A549 (cell line): ENCODE measurements around the gene PLAC9. TPM values are rescaled to one million over a fixed set of nuclear protein-coding genes. Genes with fewer than 3 reads are reported as not detected.

ENCODE experiments used
- ATAC-seq, 2 experiments: fragments of 200-7000 bp in 1 of 2; fragments of >200 bp in 1 of 2; cut with Nextera tagmentation in 1 of 2; cut with Tn5 transposase in 1 of 2; 3 replicates each; pipeline versions ENCODE4 v1.8.0 to v1.9.1; 2018 to 2020; ENCODE audit warnings: mild to moderate bottlenecking in 1 of 2, moderate library complexity in 1 of 2
- CTCF ChIA-PET: fragments of 300-600 bp; sonication (Branson Sonifier 250); formaldehyde crosslinking; extraction: SDS; loops from one replicate; lab custom pipeline; 2021; ENCODE audit warnings: antibody characterized with exemption, inconsistent platforms; lab: Yijun Ruan, JAX
- POLR2A ChIA-PET: fragments of 350-600 bp; formaldehyde crosslinking; extraction: SDS; loops from one replicate; lab custom pipeline; 2021; ENCODE audit warnings: antibody characterized with exemption, inconsistent platforms; lab: Yijun Ruan, JAX
- DNase-seq, 2 experiments: peaks; one replicate each; pipeline versions ENCODE4 v3.0.0 to v3.0.0-alpha.2; 2011 to 2016; ENCODE audit warnings: low read depth in 1 of 2, low spot score in 1 of 2
- FAIRE-seq: peaks from 2 replicates; lab custom pipeline; 2011; peaks lifted over from hg19 to GRCh38; lab: Jason Lieb, UNC
- H3K27ac ChIP-seq, 2 experiments: fragments of >200 bp; sonication (Bioruptor Twin); formaldehyde crosslinking; 3 replicates each; pipeline ENCODE4 v1.5.1; 2016 to 2017
- H3K4me1 ChIP-seq: fragments of >200 bp; sonication (Bioruptor Twin); formaldehyde crosslinking; 3 replicates; pipeline ENCODE4 v1.6.1; 2016
- H3K4me2 ChIP-seq: fragments of >200 bp; sonication (Bioruptor Twin); formaldehyde crosslinking; 3 replicates; pipeline ENCODE4 v1.6.1; 2016
- H3K4me3 ChIP-seq: fragments of >200 bp; sonication (Bioruptor Twin); formaldehyde crosslinking; 3 replicates; pipeline ENCODE4 v1.5.1; 2016
- H3K9me3 ChIP-seq: fragments of >200 bp; sonication (Bioruptor Twin); formaldehyde crosslinking; 3 replicates; pipeline ENCODE4 v1.6.1; 2016
- ATOH8 ChIP-seq: fragments of 250-450 bp; sonication (Bioruptor Pico); IDR thresholded peaks from 2 replicates; pipeline ENCODE4 v1.5.0; 2020; ENCODE audit warnings: low read depth, mild to moderate bottlenecking, moderate library complexity
- CBX8 ChIP-seq: fragments of 200-600 bp; sonication (generic); IDR thresholded peaks from 2 replicates; pipeline ENCODE4 v1.6.1; 2016
- E2F6 ChIP-seq: IDR thresholded peaks from 2 replicates; pipeline ENCODE4 v1.6.1; 2012; ENCODE audit warnings: low read depth, borderline replicate concordance
- EHF ChIP-seq: fragments of 250-450 bp; sonication (Bioruptor Pico); IDR thresholded peaks from 2 replicates; pipeline ENCODE4 v1.5.0; 2020; ENCODE audit warnings: mild to moderate bottlenecking
- EHMT2 ChIP-seq: fragments of 200-600 bp; sonication (generic); IDR thresholded peaks from 2 replicates; pipeline ENCODE4 v1.6.1; 2016; ENCODE audit warnings: antibody characterized with exemption, low read depth, mild to moderate bottlenecking, moderate library complexity
- ELK1 ChIP-seq: fragments of 150-350 bp; IDR thresholded peaks from 2 replicates; pipeline ENCODE4 v1.6.1; 2014; ENCODE audit warnings: low read depth, mild to moderate bottlenecking, low read length
- ESRRA ChIP-seq: fragments of 150-350 bp; IDR thresholded peaks from 2 replicates; pipeline ENCODE4 v1.6.1; 2014; ENCODE audit warnings: mild to moderate bottlenecking, low read length, borderline replicate concordance
- FOXS1 ChIP-seq: fragments of 250-450 bp; sonication (Bioruptor Pico); IDR thresholded peaks from 2 replicates; pipeline ENCODE4 v1.5.0; 2020; ENCODE audit warnings: mild to moderate bottlenecking, moderate library complexity
- GATA3 ChIP-seq: IDR thresholded peaks from 2 replicates; pipeline ENCODE4 v1.6.1; 2012; ENCODE audit warnings: borderline replicate concordance
- HDAC2 ChIP-seq: fragments of 200-600 bp; sonication (generic); IDR thresholded peaks from 2 replicates; pipeline ENCODE4 v1.6.1; 2016
- HEYL ChIP-seq: fragments of 250-450 bp; sonication (Bioruptor Pico); IDR thresholded peaks from 2 replicates; pipeline ENCODE4 v1.8.0; 2021; ENCODE audit warnings: mild to moderate bottlenecking, moderate library complexity
- KDM5A ChIP-seq: fragments of 200-600 bp; sonication (generic); IDR thresholded peaks from 2 replicates; pipeline ENCODE4 v1.6.1; 2016; ENCODE audit warnings: antibody characterized with exemption, mild to moderate bottlenecking
- POLR2A ChIP-seq: IDR thresholded peaks from 2 replicates; pipeline ENCODE4 v1.6.1; 2012; ENCODE audit warnings: mild to moderate bottlenecking, low read length
- RARB ChIP-seq: fragments of 250-450 bp; sonication (Bioruptor Pico); IDR thresholded peaks from 2 replicates; pipeline ENCODE4 v1.8.0; 2021; ENCODE audit warnings: mild to moderate bottlenecking, moderate library complexity
- RNF2 ChIP-seq: fragments of 200-600 bp; sonication (generic); IDR thresholded peaks from 2 replicates; pipeline ENCODE4 v1.6.1; 2016; ENCODE audit warnings: low read depth, mild to moderate bottlenecking, antibody characterized with exemption, moderate library complexity, borderline replicate concordance
- TP53 ChIP-seq: fragments of 250-450 bp; sonication (Bioruptor Pico); IDR thresholded peaks from 2 replicates; pipeline ENCODE4 v1.5.0; 2021; ENCODE audit warnings: mild to moderate bottlenecking, moderate library complexity
- ZC3H11A ChIP-seq: fragments of 450-650 bp; IDR thresholded peaks from 2 replicates; pipeline ENCODE4 v1.6.1; 2014; ENCODE audit warnings: antibody characterized with exemption, mild to moderate bottlenecking
- ZFP36 ChIP-seq: fragments of 450-650 bp; IDR thresholded peaks from 2 replicates; pipeline ENCODE4 v1.6.1; 2014; ENCODE audit warnings: borderline replicate concordance; ENCODE audit not compliant: partially characterized antibody
- ZSCAN20 ChIP-seq: fragments of 250-450 bp; sonication (Bioruptor Pico); IDR thresholded peaks from 2 replicates; pipeline ENCODE4 v1.8.0; 2022; ENCODE audit warnings: mild to moderate bottlenecking, moderate library complexity
- WGBS: methylation state at CpG from one replicate; pipeline ENCODE4 v1.1.6; 2017; ENCODE audit errors: missing lambda C conversion rate; 5-methylcytosine and 5-hydroxymethylcytosine counted together
- polyA plus RNA-seq, 4 experiments: library from polyadenylated mRNA; depleted of rRNA in 3 of 4; stranded (reverse); fragments of >200 nt; fragmentation: RNase III in 1 of 4; extraction: RNeasy Plus Mini Kit Qiagen cat#74134 plus additional on column Dnase treatment in 1 of 4; gene quantifications; 2 replicates in 3 of 4; 3 replicates in 1 of 4; pipeline ENCODE4 v1.2.3, GENCODE V29; 2011 to 2017

PLAC9 gene
- polyA plus RNA-seq, 2 of the 4 experiments (the other 2 are of a cell fraction) = not detected

GRCh38 chr10:80153460-80153859, 20.9 kb downstream of the PLAC9 start:
- no peak for ATAC-seq
- WGBS = 89% methylated on average over 3 of the region's 3 CpGs

GRCh38 chr10:80154626-80154977, 22.1 kb downstream of the PLAC9 start:
- 92% methylated on average over 5 of the region's 5 CpGs for WGBS
- ATAC-seq (no peak), FAIRE-seq (no peak), DNase-seq (no peak)
- H3K4me1 ChIP-seq = peaks cover 17% of the 10 kb centered on the region
- H3K9me3 ChIP-seq = no peaks in the 10 kb centered on the region
- no peak overlapping the region for H3K27ac ChIP-seq
- POLR2A ChIA-PET = no interaction called here
- TF ChIP-seq ESRRA (no peak), ATOH8 (CRISPR knock-in tag) (no peak), EHMT2 (no peak), HDAC2 (no peak), KDM5A (no peak), ELK1 (no peak)
- CTCF ChIA-PET = interaction anchor here (1.1 to 7.2 kb wide), 4 partner anchors 11 to 67 kb away, joined by 3 to 55 read pairs (median 4); no protein-coding TSS in a partner anchor
- H3K4me3 ChIP-seq = no peak overlapping the region
- H3K4me2 ChIP-seq = no peak overlapping the region

More at GRCh38 chr10:80153460-80153859, 20.9 kb downstream of the PLAC9 start:
- ChIA-PET CTCF (interaction anchor here (0.6 to 7.2 kb wide), 5 partner anchors 9 to 68 kb away, joined by 3 to 55 read pairs (median 6); no protein-coding TSS in a partner anchor), POLR2A (interaction anchor here (0.6 kb wide), 1 partner anchor 41 kb away, joined by 4 read pairs; no protein-coding TSS in a partner anchor)
- Histone ChIP-seq H3K4me2 (no peak overlapping the region), H3K4me3 (no peak overlapping the region), H3K9me3 (no peaks in the 10 kb centered on the region), H3K4me1 (peaks cover 6% of the 10 kb centered on the region), H3K27ac (0 out of 6 replicates have a peak overlapping the region, but pooled peaks of 1 of the 2 experiments have one; percentile 19)
- no peak for DNase-seq
- FAIRE-seq = no peak
- TF ChIP-seq E2F6 = no peak
- no peak for TF ChIP-seq ESRRA
- no peak for TF ChIP-seq RARB (CRISPR knock-in tag)
- TF ChIP-seq FOXS1 (CRISPR knock-in tag) = no peak
- no peak for TF ChIP-seq RNF2
- TF ChIP-seq ZC3H11A = no peak
- no peak for TF ChIP-seq HDAC2
- TF ChIP-seq ATOH8 (CRISPR knock-in tag) = no peak
- TF ChIP-seq, all 56 proteins: peak for 0

GRCh38 chr10:80154978-80155695, 22.6 kb downstream of the PLAC9 start:
- FAIRE-seq (no peak), DNase-seq (no peak), ATAC-seq (no peak)
- TF ChIP-seq ZFP36 (no peak), TP53 (CRISPR knock-in tag) (no peak), GATA3 (no peak), EHF (no peak), CBX8 (no peak), ZSCAN20 (CRISPR knock-in tag) (no peak), HDAC2 (no peak), POLR2A (no peak), ZC3H11A (no peak), HEYL (CRISPR knock-in tag) (no peak)
- WGBS = 93% methylated on average over 10 of the region's 10 CpGs
- no peaks in the 10 kb centered on the region for H3K9me3 ChIP-seq
- H3K27ac ChIP-seq = no peak overlapping the region
- POLR2A ChIA-PET = no interaction called here
- peaks cover 20% of the 10 kb centered on the region for H3K4me1 ChIP-seq
- CTCF ChIA-PET = interaction anchor here (1.3 to 7.2 kb wide), 4 partner anchors 10 to 108 kb away, joined by 3 to 55 read pairs (median 6); no protein-coding TSS in a partner anchor
- H3K4me3 ChIP-seq = no peak overlapping the region
- no peak overlapping the region for H3K4me2 ChIP-seq
